Activated CD8-positive, alpha-beta memory T cell treated with anti-CD3 and anti-CD28 coated beads for 4 hours (primary cell): ENCODE measurements around the gene PXDC1.
"Not testable (repeated sequence)": the region's sequence is repeated elsewhere in the genome, so short reads cannot be mapped to it uniquely, and the experiment has no call there.

Source experiments
- DNase-seq, 2 donors: peaks; one replicate each; pipeline ENCODE4 v3.0.0-alpha.2; 2020; ENCODE audit warnings: low read depth in 2 of 2

Gene PXDC1

DNA sequence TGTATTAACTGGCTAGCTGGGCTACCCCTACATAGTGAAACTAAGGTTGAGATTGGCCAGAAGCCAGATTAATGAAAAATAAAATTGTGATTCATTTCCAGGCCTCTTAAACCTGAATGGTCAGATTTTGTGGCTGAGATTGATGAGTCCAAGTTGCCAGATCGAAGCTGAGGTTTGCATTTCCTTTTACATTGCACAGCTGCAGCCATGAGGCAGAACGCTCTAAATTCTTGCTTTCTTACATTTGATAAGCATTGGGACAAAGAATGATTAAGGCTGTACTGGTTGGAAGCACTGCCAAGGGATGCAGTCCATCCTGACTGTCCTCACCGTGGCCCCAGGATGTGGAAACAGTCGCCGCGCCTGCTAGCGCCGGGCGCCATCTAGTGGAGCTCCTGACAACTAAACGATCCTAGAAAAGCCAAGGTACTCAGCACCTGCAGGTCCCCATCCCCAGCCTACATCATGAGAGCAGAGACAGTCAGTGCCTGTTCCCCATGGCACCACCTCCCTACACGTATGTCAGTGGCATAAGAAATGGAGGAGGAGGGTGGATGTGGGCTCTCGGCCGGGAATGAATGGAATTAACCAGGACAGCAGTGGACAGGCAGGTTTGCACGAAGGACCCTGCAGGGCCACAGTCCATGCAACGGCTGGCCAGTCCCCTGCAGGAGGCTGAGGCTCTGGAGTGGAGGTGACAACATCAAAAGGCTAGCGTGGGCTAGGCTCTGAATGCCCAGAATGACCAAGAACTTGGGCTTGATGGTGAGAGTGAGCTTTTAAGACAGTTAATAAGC is 19.0 kb downstream of the PXDC1 start:
- DNase-seq = peak; percentile 22 to 36

DNA sequence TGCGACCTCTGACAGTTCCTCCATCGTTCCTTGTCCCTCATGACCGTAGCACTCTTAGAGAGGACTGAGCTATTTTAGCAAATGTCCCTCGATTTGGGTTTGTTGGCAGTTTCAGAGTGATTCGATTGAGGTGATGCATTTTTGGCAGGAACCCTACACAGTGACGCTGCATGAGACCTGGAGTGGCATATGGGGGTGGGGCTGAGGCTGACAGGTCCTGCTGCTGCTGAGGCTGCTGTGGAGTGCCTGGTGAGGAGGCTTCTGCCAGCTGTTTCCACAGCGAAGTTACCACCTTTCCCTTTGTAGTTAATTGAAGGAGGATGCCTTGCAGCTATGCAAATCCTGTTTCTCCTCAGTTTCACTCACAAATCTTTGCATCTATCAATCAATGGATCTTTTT is 19.8 kb downstream of the PXDC1 start:
- DNase-seq = no peak

GRCh38 chr6:3729603-3730344 is 21.7 kb downstream of the PXDC1 start:
- no peak for DNase-seq

- no peak for DNase-seq
Observed at GRCh38 chr6:3727593-3728108, 23.9 kb downstream of the PXDC1 start.

GRCh38 chr6:3727036-3727435 is 24.5 kb downstream of the PXDC1 start:
- DNase-seq = no peak

DNA sequence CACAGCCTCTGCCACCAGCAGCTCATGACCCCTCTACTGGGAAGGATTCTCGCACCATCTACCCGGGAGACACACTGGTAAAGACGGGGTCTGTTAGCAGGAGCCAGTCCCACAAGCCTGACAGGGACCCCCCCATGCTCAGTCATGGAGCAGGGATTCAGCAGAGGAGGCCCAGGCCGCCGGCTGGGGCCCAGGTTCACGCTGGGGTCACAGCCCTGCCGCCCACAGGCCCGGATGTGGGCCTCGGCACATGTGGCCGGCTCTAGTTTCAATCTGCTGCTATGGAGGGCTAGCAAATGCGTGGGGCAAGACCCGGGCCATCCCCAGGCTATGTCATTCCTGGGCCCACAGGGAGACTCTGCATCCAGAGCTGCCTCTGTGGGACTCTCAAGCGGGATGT is 25.1 kb downstream of the PXDC1 start:
- no peak for DNase-seq

- no peak for DNase-seq
Observed at GRCh38 chr6:3725145-3726047, 26.1 kb downstream of the PXDC1 start.

- no peak for DNase-seq
Observed at GRCh38 chr6:3724451-3725144, 26.9 kb downstream of the PXDC1 start.

- DNase-seq = no peak
Observed at GRCh38 chr6:3723966-3724365, 27.5 kb downstream of the PXDC1 start.

DNA sequence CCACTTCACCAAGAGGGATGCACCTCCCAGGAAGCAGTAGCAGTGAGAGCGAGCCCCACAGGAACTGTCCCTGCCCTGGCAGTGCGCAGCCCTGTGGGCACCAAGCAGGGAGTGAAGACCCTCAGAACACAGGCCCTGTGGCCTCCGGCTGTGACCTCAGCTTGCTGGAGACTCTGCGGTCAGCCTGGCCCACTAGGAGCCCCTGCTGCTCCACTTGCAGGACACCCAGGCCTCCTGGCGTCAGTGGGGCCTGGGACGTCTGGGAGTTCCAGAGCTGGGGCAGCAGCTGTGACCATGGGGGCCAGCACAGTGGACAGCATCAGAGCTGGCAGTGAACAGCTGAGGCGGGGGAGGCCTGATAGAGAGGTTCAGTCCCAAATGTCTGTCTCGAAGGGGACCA is 28.3 kb downstream of the PXDC1 start:
- DNase-seq = no peak

DNA sequence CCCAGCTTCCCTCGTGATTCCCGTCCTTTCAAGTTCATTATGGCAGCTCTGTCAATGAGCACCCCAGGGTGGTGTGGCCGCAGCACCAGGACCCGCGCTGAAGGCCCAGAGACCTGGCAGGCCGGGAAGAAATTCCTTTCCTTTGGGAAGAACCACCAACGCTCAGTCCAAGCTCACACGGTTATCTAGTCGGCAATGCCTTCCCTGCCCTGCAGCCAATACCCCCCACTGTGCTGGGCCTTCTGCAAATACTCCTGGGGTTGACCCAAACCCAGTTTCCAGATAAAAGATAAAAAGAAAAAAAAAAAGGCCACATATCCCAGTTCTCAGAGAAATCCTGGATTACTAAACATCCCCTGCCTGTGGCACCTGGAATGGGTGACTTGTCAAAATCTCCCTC is 28.7 kb downstream of the PXDC1 start:
- no peak for DNase-seq

DNA sequence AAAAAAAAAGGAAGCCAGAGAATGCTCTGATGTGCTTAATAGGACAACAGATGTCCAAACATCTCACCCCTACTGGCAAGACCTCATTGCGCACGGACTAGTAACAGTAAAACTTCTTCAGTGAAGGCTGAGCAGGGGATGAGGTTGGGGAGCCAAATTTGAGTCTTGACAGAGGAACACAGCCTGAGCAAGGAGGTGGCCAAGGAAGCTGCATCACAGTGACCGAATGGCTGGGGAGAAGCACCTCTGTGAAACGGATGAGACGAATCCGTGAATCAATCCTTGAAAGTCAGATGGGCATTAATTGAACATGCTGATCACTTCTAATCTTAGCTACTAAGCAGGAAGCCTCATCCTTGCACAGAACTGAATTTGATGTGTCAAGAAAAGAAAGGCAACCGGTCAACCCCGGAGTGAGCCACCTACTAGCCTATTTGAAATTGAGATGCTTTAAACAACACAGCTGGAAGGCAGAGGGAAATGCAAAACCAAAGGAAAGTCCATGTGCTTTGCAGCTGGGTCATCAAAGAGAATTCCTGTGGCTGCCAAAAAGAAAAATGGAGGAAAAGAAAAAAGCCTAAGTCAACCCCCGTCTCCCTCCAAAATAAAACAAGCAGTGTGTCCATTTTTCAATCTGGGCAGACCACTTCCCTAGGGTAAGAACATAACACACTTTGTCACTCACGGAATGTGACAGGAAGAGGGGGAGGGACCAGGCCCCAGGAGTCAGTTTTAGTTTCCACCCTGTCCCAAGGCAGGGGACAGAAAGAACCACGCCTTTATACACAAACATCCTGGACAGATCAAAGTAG is 29.5 kb downstream of the PXDC1 start:
- no peak for DNase-seq

- DNase-seq = not testable (repeated sequence)
Observed at GRCh38 chr6:3720770-3721169, 30.7 kb downstream of the PXDC1 start.

DNA sequence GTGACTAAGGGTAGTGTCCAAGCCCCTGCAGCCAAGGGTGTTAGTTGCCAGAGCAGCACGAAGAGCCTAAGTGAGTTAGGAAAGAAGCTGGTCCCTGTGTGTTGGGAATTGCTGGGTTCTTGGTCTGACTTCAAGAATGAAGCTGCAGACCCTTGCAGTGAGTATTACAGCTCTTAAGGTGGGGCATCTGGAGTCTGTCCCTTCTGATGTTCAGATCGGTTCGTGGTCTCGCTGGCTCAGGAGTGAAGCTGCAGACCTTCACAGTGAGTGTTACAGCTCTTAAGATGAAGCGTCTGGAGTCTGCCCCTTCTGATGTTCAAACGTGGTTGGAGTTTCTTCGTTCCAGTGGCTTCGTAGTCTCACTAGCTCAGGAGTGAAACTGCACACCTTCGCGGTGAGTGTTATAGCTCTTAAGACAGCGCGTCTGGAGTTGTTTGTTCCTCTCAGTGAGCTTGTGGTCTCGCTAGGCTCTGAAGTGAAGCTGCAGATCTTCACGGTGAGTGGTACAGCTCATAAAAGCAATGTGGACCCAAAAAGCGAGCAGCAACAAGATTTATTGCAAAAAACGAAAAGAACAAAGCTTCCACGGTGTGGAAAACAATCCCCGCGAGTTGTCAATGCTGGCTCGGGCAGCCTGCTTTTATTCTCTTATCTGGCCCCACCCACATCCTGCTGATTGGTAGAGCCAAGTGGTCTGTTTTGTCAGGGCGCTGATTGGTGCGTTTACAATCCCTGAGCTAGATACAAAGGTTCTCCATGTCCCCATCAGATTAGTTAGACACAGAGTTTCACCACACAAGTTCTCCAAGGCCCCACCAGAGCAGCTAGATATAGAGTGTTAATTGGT is 31.8 kb downstream of the PXDC1 start:
- DNase-seq = no peak

GRCh38 chr6:3718407-3718806 is 33.1 kb downstream of the PXDC1 start:
- no peak for DNase-seq

DNA sequence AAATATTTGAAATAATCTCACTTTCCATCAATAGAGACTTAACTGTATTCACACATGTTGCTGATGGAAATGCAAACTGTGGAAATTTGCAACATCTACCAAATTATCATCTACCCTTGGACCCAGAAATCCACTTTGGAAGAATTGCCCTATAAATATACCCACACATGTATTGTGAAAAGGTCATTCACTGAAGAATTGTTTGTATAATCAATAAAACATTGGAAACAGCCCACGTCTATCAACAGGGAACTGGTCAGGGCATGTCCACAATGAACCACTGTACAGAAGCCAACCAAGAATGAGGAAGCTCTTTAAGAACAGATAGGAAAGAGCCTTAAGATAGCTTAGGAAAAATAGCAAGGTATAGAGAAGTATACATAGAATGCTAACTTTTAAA is 36.2 kb downstream of the PXDC1 start:
- DNase-seq = no peak

DNA sequence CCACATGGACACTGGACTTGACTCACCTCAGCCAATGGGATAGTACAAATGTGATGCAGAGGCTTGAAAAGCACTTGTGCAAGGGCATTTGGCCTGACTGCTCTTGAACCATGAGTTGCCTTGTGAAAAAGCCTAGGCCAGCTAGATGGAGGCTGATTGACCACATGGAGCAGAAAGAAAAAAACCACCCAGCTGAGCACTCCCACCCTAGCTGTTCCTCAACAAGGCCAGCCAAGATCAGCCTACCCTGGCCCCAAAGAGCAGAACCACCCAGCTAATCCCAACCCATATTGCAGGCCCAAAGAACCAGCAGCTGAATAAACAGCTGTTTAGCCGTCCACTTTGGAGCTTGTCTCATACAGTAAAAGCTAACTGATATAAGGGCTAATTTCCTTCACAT is 36.7 kb downstream of the PXDC1 start:
- no peak for DNase-seq

DNA sequence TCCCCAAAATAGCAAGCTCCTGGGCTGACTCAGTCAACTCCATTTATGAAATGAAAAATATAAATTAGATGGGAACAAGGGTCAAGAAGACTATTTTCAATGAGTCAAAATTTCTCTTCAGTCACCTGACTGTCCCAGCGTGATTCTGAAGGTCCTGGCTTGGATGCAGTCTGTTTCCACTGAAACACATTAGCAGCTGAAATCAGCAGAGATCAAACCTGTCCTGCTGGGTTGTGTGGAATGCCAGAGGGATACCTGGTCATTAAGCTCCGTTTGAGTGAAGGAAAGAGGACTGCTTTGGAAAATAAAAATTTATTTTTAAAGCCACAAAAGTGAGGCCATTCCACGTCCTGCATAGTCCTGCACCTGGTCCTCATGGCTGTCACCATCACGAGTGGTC is 37.4 kb downstream of the PXDC1 start:
- DNase-seq = no peak

GRCh38 chr6:3712827-3713665 is 38.5 kb downstream of the PXDC1 start:
- DNase-seq = no peak
